Activated T-cell treated with anti-CD3 and anti-CD28 coated beads, Interleukin-2, amount 50 U/mL, for 4 hours (primary cell): ENCODE measurements around the gene UNK. TPM values are rescaled to one million over a fixed set of nuclear protein-coding genes. Genes with fewer than 3 reads are reported as not detected.
"Not testable (repeated sequence)": the region's sequence is repeated elsewhere in the genome, so short reads cannot be mapped to it uniquely, and the experiment has no call there.

Experiments
- ATAC-seq, 2 donors: fragments of 200-7000 bp; cut with Tn5 transposase; one replicate each; pipeline ENCODE4 v1.10.0; 2021
- DNase-seq: peaks from one replicate; pipeline ENCODE4 v3.0.0-alpha.2; 2020
- H3K27me3 Mint-ChIP-seq: one replicate; pipeline ENCODE4 v1.8.0; 2021; ENCODE audit warnings: low read depth, mixed read lengths
- H3K36me3 Mint-ChIP-seq: one replicate; pipeline ENCODE4 v1.8.0; 2022; ENCODE audit warnings: mixed read lengths; ENCODE audit not compliant: insufficient read depth
- H3K4me1 Mint-ChIP-seq: one replicate; pipeline ENCODE4 v1.8.0; 2021; ENCODE audit warnings: low read depth, mixed read lengths
- H3K4me3 Mint-ChIP-seq: one replicate; pipeline ENCODE4 v1.8.0; 2021; ENCODE audit warnings: mild to moderate bottlenecking, moderate library complexity, mixed read lengths
- H3K9me3 Mint-ChIP-seq: one replicate; pipeline ENCODE4 v1.8.0; 2021; ENCODE audit warnings: mixed read lengths
- total RNA-seq, 3 donors: library from RNA; stranded (reverse); gene quantifications; one replicate each; pipeline ENCODE4 v1.2.1, GENCODE V29; 2021

UNK gene
- total RNA-seq, 3 donors from 2014 or later: 21.0 to 24.5 (median 22.6) TPM

DNA sequence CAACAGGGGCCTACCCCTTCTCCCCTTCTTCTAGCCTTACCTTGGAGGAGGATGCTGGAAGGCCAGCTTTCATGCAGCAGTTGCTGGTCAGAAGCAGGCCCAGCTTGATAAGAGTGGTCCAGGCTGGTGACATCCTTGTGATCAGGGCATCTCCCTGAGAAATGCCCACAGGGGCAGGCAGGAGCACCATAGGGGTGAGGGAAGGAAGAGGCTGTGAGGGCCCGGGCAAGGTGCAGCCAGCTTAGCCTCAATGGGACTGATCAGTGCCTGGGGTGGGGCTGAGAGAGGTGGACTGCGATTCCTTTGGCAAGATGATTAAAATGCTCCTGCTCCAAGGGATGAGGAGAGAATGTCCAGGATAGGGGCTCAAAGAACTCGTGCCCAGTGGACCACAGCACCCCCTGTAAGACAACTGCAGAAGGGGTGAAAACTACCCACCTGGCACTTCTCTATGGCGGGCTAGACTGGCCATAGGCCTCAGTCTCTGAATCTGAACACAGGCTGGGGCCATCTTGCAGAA lies 10.1 kb upstream of the UNK start:
- DNase-seq: no peak
- no peak overlapping the region for H3K4me3 Mint-ChIP-seq
- no peak for ATAC-seq
- H3K4me1 Mint-ChIP-seq: peaks cover 20% of the 10 kb centered on the region
- H3K9me3 Mint-ChIP-seq: no peaks in the 10 kb centered on the region
- no peaks in the 10 kb centered on the region for H3K27me3 Mint-ChIP-seq
- peaks cover 34% of the 10 kb centered on the region for H3K36me3 Mint-ChIP-seq

DNA sequence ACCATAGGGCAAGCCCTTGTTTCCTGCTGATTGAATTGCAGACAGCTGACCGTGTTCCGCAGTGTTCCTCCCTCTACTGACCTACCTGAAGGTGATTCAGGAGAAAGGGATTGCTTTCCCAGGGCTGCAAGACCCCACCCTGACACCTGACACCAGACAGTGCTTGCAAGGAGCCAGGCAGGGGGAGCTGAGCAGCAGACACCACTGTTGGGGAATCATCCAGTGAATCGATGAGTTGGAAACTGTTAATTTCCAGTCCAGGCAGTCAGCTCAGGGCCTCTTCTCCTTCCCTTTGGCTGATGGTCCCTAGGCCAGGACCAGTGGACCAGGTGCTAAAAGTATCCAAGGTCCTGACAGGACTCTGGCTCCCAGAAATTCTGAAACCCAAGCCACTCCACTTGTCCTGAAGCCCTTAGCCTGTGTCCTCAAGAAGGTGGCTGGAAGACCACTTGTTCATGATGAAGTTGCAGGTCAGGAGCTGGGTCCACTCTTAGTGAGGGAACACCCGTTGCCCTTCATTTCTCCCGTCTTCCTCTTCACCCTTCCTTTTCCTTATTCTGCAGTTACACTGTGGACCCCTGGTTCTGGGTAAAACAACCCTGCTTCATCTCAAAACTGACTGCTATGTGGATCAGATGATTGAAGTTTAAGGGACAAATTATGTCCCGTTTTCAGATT lies 9.5 kb upstream of the UNK start:
- Mint-ChIP-seq H3K36me3 (peaks cover 34% of the 10 kb centered on the region), H3K4me1 (peaks cover 23% of the 10 kb centered on the region), H3K27me3 (no peaks in the 10 kb centered on the region), H3K9me3 (no peaks in the 10 kb centered on the region), H3K4me3 (peak overlapping the region; percentile 96)
- DNase-seq (no peak), ATAC-seq (no peak)

DNA sequence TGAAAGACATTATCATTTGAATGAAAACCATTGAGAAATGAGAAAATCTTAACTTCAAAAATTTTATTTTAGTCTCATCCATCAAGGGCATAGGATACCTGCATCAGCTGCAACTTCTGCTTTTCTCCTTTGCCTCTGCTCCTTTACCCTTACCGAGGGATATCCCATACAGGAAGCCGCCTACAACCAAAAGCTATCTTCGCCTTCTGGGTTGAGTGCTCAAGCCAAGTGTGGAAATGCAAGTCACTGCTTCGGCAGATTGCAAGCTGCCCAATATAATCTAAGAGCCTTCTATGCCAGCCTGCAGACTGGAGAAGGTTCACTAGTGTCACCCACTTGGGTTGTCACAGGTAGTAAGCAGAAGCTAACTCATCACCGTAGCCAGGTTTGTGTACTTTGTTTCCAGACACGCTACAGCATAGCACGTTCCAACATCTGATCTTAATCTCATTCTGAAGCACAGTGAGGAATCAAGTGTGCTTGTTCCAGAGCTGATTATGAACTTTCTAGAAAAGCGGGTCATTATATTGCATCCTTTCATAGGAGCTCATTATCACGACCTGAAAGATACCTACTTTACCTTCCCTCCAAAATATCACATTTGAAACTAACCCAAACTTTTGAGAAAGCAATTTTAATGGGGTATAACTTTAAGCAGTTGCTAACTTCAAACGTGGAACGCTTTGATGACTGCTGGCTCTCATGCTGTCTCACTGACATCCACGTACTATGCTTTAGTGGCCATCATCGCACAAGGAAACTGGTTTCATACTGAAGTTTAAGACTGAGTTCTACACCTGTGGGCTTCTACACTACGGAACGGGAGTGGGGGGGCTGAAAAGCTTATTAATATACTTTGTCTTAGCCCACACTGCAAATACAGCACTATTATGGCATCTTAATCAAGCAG lies 8.0 kb upstream of the UNK start:
- ATAC-seq: no peak
- Mint-ChIP-seq H3K4me1 (peaks cover 26% of the 10 kb centered on the region), H3K4me3 (peak overlapping the region; percentile 96)

DNA sequence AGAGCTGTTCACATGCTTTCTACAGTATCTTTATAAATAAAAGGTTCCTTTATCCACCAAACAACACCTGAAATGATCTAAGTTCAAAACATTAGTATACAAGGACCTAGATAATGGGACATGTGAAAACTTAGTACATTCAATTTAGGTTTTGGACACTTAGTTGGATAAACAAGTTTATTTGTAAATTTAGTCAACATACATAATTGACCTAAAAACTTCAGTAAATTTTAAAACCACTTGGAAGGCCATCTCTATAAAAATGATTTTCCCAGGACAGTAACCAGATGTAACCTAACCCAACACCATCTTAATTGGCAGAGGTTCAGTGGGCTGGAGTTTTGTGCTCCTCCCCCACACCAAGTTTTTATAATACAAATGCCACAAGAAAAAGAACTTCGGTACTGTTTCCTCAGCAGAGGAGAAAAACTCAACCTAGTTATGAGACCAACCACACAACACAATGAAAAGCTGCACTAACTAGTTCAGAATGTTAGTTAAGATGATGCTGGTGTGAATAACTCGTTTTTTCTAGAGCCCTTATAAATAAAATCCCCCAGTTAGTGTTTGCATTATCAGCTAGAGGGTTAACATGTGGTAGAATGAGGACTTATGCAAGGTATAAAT lies 7.2 kb upstream of the UNK start:
- ATAC-seq (no peak), DNase-seq (no peak)
- Mint-ChIP-seq H3K9me3 (no peaks in the 10 kb centered on the region), H3K4me1 (peaks cover 26% of the 10 kb centered on the region), H3K36me3 (peaks cover 34% of the 10 kb centered on the region), H3K27me3 (no peaks in the 10 kb centered on the region), H3K4me3 (peak overlapping the region; percentile 96)

More for the DNA sequence above, 8.0 kb upstream of the UNK start:
- DNase-seq: no peak
- Mint-ChIP-seq H3K9me3 (no peaks in the 10 kb centered on the region), H3K27me3 (no peaks in the 10 kb centered on the region), H3K36me3 (peaks cover 34% of the 10 kb centered on the region)

DNA sequence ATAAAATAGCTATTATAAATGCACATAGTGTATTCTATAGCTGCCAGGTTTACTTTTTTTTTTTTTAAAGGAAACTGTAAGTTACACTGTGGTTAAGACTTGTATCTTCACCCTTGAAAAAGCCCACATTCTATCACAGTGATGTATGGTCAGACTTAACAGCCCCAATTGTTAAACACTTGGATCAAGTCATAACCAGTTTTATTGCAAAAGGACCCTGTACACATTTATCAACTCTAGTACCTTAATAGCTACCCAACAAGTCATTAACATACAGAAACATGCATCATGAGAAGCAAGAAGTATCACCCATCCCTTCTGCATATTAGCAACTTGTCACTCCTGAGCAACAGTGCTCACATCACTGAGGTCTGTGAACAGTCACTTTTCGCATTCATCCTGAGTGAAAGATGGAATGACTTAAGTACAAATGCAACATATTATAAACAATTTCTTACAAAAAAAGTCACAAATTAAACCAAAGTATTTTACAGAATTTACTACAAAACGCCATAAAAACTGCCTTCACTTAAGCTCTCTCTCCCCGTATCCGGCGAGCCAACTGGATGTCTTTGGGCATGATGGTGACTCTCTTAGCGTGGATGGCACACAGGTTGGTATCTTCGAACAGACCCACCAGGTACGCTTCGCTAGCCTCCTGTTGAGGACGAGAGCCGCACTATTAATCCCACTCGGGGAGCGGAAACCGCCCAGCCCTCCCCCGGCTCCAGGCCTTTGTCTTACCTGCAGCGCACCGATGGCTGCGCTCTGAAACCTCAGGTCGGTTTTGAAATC lies 6.3 kb upstream of the UNK start:
- not testable (repeated sequence) for H3K27me3 Mint-ChIP-seq, H3K9me3 Mint-ChIP-seq, DNase-seq, ATAC-seq
- peaks cover 31% of the 10 kb centered on the region for H3K4me1 Mint-ChIP-seq
- peaks cover 34% of the 10 kb centered on the region for H3K36me3 Mint-ChIP-seq
- H3K4me3 Mint-ChIP-seq: peak overlapping the region; percentile 96

DNA sequence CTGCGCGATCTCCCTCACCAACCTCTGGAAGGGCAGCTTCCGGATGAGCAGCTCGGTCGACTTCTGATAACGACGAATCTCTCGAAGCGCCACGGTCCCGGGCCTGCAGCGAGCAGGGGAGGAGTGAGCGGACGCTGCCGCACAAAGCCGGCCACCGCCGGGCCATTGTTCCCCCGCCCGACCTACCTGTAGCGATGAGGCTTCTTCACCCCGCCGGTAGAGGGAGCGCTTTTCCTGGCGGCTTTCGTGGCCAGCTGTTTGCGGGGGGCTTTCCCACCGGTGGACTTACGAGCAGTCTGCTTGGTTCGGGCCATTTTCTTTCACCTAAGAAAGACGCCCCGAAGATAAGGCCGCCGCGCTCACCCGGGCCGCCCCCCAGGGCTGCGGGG lies 5.8 kb upstream of the UNK start:
- peak in 1 of 2 donors; percentile 0 for ATAC-seq
- H3K4me3 Mint-ChIP-seq: peak overlapping the region; percentile 96
- H3K9me3 Mint-ChIP-seq: no peaks in the 10 kb centered on the region
- peaks cover 34% of the 10 kb centered on the region for H3K36me3 Mint-ChIP-seq
- peaks cover 37% of the 10 kb centered on the region for H3K4me1 Mint-ChIP-seq
- H3K27me3 Mint-ChIP-seq: no peaks in the 10 kb centered on the region
- no peak for DNase-seq

DNA sequence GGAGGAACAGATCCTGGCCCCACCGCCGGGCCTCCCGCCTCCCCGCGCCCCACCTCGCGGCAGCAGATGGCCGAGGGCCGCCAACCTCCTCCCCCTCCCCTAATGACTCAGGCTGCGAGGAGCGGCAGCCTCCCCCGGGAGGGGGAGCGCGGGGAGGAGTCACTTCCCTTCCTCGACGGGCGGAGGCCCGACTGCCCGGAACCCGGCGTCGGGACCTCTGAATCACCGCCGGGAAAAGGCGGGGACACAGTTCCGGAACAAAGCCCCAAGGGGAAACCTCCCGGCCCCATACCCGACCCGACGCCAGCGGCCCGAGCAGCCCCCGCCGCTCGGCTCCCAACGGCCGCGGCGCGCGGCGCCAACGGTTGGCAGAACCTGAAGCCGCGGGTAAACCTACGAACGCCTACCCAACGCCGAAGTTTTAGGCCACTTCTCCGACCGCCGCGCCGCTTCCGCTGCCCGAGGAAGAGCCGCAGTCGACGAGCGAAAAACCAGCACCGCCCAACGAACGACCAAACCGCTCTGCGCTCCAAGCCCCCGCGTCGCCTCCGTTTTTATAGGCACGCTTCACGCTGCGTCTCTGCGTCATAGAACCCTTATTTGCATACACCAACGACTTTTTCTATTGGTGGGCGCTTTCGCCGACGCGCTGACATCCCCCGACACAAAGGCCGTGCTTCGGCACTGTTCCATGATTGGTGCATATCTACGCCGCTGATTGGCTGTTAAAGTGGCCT lies 5.2 kb upstream of the UNK start:
- Mint-ChIP-seq H3K4me3 (peak overlapping the region; percentile 96), H3K36me3 (peaks cover 33% of the 10 kb centered on the region), H3K9me3 (no peaks in the 10 kb centered on the region), H3K27me3 (no peaks in the 10 kb centered on the region), H3K4me1 (peaks cover 40% of the 10 kb centered on the region)
- peak; percentile 93 for DNase-seq
- peak; percentile 69 to 70 for ATAC-seq

DNA sequence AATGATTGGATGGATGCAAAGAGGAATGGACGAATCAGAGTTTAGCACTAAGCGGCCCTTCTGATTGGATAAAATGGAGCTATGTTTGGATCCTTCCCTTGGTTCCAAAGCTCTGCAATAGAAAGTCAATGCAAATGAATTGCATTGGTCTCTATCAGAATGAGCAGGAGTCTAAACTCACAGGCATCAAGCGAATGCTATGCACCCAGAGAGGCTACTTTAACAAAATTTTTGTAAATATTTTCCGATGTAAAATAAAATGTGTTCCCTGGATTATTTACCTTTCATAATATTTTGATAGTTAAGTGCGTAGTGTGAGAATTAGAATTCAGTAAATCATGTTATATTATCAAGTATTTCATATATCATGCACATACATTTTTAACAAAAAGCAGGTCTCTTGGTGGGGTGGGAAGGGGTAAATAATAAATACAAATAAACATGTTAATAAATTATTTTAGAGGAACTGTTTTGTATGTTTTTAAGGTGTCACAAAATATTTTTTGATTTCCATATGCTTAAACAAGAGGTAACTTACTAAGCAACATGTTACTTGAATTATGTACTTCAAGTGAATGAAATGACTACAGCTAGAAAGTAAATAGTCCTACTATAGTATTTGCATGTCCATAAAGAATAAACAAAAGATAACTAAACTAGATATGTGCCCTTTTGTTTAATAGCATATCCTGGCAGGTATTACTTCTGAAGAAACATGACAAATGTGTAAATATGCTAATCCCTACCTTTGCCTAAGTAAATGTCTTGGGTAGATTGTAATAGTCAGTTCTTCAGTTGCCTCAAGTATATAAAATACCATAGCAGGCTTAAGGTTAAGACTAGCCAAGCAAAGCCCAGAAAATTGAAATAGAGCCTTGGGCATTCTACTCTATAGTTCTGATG lies 4.4 kb upstream of the UNK start:
- ATAC-seq: no peak
- Mint-ChIP-seq H3K36me3 (peaks cover 30% of the 10 kb centered on the region), H3K4me1 (peaks cover 44% of the 10 kb centered on the region), H3K4me3 (peak overlapping the region; percentile 96), H3K9me3 (no peaks in the 10 kb centered on the region), H3K27me3 (no peaks in the 10 kb centered on the region)
- no peak for DNase-seq

DNA sequence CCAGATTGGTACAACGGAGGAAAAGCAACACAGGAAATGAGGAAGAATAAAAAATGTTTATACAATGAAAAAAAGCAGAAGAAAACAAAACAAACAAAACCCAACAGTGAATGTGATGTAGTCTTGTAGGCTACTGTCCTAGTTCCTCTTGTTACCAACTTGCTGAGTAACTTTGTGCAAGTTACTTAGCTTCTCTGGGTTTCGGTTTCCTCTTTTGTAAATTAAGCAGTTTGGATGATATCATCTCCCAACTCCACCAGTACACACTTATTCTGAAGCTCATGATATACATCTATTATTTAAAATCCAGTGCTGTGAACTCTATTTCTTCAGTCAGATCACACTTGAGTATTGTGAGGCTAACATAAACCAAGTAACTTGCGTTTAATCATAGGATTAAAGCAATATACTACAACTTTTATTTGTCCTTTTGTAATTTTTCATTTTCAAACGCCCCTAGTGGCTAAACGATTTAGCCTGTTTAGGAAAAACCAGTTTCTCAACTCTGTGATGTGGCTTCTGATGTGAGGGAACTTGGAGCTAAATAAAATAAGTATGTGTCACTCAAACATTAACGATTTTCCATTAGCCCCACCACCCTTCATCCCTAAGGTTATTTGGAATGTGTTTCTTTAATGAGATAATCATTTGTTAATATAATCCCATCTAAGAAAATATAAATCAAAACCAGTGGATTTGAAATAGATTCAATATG lies 1.4 kb upstream of the UNK start:
- peaks cover 42% of the 10 kb centered on the region for H3K4me1 Mint-ChIP-seq
- no peaks in the 10 kb centered on the region for H3K27me3 Mint-ChIP-seq
- DNase-seq: no peak
- H3K4me3 Mint-ChIP-seq: peak overlapping the region; percentile 85
- no peaks in the 10 kb centered on the region for H3K9me3 Mint-ChIP-seq
- peak; percentile 9 to 11 for ATAC-seq
- peaks cover 8% of the 10 kb centered on the region for H3K36me3 Mint-ChIP-seq

DNA sequence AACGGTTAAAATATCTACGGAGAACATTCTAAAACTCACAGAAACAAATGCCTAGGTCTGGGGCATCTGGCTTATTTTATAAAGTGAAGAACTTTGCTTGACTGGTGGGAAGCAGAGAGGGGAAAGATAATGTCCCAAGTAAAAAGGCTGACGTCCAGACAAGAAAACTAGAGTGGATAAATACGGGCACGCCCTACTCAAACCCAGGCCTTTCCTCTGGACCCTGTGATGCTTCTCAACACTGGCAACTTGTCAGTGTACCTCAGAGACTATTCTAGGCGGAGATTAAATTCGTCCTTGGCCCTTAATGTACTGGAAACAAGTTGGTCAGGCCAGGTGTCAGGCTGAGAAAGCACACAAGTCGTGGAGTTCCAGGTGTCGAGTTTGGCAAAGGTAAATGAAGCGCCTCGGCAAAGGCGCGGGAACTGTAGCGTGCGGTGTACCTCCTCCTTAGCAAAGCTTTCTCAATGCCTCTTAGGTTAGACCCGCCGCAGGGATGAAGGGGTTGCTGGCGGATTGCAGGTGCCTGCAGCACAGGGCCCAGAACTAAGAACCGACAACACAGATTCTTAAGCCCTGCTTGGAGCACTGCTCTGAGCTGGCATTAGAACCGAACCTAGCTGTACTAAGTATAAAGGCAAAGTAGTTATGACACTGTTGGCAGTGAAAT lies 668 bp upstream of the UNK start:
- H3K4me1 Mint-ChIP-seq: peaks cover 44% of the 10 kb centered on the region
- DNase-seq: no peak

DNA sequence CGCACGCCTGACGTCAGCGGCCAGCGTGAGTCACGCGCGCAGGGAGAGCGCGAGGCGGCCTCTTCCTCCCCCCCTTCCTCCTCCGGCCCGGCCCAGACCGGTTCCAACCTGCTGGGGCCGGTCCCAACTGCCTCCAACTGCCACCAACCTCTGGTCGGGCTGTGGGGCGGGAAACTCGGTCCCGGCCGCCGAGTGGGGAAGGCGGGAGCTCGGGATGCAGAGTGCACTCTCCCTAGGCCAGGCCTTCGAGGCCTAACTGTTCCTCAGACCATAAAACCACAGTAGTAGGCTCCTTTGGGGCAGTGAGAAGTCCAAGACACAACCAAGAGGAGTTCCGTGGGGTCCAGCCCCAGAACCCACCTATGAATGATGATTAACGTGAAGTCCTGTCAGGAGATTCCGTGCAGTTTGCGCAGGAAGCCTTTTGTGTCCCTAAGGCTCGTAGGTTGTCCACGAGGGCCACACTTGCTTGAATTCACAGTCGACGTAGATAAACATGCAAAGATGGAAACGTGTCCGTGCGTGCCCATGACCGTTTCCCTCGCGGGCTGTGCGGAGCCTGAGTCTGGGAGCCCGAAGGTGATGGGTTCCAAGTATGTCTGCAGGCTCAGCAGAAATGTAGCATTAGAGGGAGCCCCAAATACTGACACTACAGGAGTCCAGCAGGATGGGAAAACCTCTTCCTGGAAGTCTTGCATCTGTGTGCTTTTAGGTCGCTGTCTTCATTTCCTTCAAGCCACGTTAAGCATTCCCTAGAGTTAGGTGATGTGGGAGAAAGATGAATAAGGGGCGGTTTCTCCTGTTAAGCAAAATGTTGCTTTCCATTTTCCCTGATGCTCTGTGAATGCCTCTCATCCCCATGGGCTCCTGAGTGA lies 647 bp downstream of the UNK start:
- Mint-ChIP-seq H3K9me3 (no peaks in the 10 kb centered on the region), H3K27me3 (no peaks in the 10 kb centered on the region), H3K4me3 (peak overlapping the region; percentile 85), H3K36me3 (peaks cover 1% of the 10 kb centered on the region), H3K4me1 (peaks cover 40% of the 10 kb centered on the region)
- DNase-seq: peak; percentile 79
- peak; percentile 74 to 77 for ATAC-seq

More for the DNA sequence above, 668 bp upstream of the UNK start:
- H3K4me3 Mint-ChIP-seq: peak overlapping the region; percentile 85
- no peaks in the 10 kb centered on the region for H3K9me3 Mint-ChIP-seq
- H3K36me3 Mint-ChIP-seq: peaks cover 1% of the 10 kb centered on the region
- no peak for ATAC-seq
- no peaks in the 10 kb centered on the region for H3K27me3 Mint-ChIP-seq
